ENCODE results near the gene GRXCR2.

GRXCR2 gene

DNA sequence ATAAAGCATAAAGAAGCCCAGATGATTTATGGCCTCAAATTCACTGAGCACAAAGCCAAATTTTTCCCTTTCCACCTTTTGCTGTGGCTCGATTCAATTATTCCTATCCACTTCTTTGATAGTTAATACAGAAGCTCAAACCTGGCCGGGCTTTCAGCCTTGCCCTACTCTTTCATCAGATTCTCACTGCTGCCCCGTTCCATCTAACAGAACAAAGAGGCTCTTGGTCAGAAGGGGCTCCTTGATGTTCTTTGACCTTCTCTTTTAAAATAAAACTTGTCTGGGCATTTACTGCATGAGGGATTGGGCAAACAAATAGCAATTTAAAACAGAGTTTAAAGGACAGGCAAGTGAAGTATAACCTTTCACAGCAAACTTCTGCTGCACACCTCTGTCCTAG lies 9.8 kb downstream of the GRXCR2 start:
- TF ChIP-seq CSDC2 (CRISPR knock-in tag; IDR thresholded peaks at IDR 0.05) (no peak), ZNF565 (CRISPR knock-in tag; conservative IDR thresholded peaks at IDR 0.05; ENCODE audit: low read depth) (no peak), ZNF8 (CRISPR knock-in tag; IDR thresholded peaks at IDR 0.05) (no peak), BACH2 (CRISPR knock-in tag; IDR thresholded peaks at IDR 0.05; ENCODE audit: borderline replicate concordance) (no peak), RARB (CRISPR knock-in tag; IDR thresholded peaks at IDR 0.05) (no peak), PPARA (CRISPR knock-in tag; IDR thresholded peaks at IDR 0.05; ENCODE audit: borderline replicate concordance) (no peak), ESRRG (CRISPR knock-in tag; IDR thresholded peaks at IDR 0.05) (no peak), ZNF70 (CRISPR knock-in tag; IDR thresholded peaks at IDR 0.05) (no peak), ZFP30 (CRISPR knock-in tag; IDR thresholded peaks at IDR 0.05) (no peak), PATZ1 (CRISPR knock-in tag; IDR thresholded peaks at IDR 0.05; ENCODE audit: borderline replicate concordance) (no peak), GLIS3 (CRISPR knock-in tag; IDR thresholded peaks at IDR 0.05) (no peak), TSHZ2 (CRISPR knock-in tag; IDR thresholded peaks at IDR 0.05) (no peak), ARNTL (CRISPR knock-in tag; IDR thresholded peaks at IDR 0.05; ENCODE audit: borderline replicate concordance, low read depth) (no peak), TOX (CRISPR knock-in tag; IDR thresholded peaks at IDR 0.05; ENCODE audit: borderline replicate concordance) (no peak), SNAI2 (CRISPR knock-in tag; IDR thresholded peaks at IDR 0.05) (no peak), TCF4 (CRISPR knock-in tag; IDR thresholded peaks at IDR 0.05; ENCODE audit: borderline replicate concordance) (no peak), ISL1 (CRISPR knock-in tag; IDR thresholded peaks at IDR 0.05) (no peak)
- TF ChIP-seq, protein P1, sequence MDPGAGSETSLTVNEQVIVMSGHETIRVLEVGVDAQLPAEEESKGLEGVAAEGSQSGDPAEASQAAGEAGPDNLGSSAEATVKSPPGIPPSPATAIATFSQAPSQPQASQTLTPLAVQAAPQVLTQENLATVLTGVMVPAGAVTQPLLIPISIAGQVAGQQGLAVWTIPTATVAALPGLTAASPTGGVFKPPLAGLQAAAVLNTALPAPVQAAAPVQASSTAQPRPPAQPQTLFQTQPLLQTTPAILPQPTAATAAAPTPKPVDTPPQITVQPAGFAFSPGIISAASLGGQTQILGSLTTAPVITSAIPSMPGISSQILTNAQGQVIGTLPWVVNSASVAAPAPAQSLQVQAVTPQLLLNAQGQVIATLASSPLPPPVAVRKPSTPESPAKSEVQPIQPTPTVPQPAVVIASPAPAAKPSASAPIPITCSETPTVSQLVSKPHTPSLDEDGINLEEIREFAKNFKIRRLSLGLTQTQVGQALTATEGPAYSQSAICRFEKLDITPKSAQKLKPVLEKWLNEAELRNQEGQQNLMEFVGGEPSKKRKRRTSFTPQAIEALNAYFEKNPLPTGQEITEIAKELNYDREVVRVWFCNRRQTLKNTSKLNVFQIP (CRISPR knock-in tag; IDR thresholded peaks at IDR 0.05; ENCODE audit: borderline replicate concordance, low read depth): no peak
- TF ChIP-seq, protein P2, sequence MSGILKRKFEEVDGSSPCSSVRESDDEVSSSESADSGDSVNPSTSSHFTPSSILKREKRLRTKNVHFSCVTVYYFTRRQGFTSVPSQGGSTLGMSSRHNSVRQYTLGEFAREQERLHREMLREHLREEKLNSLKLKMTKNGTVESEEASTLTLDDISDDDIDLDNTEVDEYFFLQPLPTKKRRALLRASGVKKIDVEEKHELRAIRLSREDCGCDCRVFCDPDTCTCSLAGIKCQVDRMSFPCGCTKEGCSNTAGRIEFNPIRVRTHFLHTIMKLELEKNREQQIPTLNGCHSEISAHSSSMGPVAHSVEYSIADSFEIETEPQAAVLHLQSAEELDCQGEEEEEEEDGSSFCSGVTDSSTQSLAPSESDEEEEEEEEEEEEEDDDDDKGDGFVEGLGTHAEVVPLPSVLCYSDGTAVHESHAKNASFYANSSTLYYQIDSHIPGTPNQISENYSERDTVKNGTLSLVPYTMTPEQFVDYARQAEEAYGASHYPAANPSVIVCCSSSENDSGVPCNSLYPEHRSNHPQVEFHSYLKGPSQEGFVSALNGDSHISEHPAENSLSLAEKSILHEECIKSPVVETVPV (CRISPR knock-in tag; IDR thresholded peaks at IDR 0.05): no peak
- TF ChIP-seq, protein P3, sequence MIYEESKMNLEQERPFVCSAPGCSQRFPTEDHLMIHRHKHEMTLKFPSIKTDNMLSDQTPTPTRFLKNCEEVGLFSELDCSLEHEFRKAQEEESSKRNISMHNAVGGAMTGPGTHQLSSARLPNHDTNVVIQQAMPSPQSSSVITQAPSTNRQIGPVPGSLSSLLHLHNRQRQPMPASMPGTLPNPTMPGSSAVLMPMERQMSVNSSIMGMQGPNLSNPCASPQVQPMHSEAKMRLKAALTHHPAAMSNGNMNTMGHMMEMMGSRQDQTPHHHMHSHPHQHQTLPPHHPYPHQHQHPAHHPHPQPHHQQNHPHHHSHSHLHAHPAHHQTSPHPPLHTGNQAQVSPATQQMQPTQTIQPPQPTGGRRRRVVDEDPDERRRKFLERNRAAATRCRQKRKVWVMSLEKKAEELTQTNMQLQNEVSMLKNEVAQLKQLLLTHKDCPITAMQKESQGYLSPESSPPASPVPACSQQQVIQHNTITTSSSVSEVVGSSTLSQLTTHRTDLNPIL (CRISPR knock-in tag; IDR thresholded peaks at IDR 0.05; ENCODE audit: low read depth): no peak
- ATAC-seq: no peak

DNA sequence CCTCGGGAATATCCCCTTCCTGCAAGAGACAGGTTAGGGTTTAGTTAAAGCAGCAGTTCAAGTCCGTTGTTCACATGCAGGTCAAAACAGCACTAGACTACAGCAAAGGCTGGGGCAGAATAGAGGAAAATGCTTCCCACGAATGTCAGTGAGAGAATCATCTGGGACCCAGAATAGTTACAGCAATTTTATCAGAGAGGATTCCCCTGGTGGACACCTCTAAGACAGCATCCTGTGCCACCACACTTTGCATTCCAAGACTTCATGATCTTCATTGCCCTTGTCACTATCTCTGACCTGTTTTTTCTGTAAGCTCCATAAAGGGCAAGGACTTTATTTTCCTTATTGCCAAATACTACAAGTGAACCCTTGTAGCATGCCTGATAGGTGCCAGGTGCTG lies 12.9 kb downstream of the GRXCR2 start:
- ATAC-seq: peak; percentile 67
- TF ChIP-seq ZFP3 (CRISPR knock-in tag; IDR thresholded peaks at IDR 0.05) (no peak), TOX (CRISPR knock-in tag; IDR thresholded peaks at IDR 0.05; ENCODE audit: borderline replicate concordance) (no peak), GLIS3 (CRISPR knock-in tag; IDR thresholded peaks at IDR 0.05) (no peak), TSHZ2 (CRISPR knock-in tag; IDR thresholded peaks at IDR 0.05) (no peak), PATZ1 (CRISPR knock-in tag; IDR thresholded peaks at IDR 0.05; ENCODE audit: borderline replicate concordance) (no peak), CSDC2 (CRISPR knock-in tag; IDR thresholded peaks at IDR 0.05) (no peak), ISL1 (CRISPR knock-in tag; IDR thresholded peaks at IDR 0.05) (no peak), BACH2 (CRISPR knock-in tag; IDR thresholded peaks at IDR 0.05; ENCODE audit: borderline replicate concordance) (no peak), PPARA (CRISPR knock-in tag; IDR thresholded peaks at IDR 0.05; ENCODE audit: borderline replicate concordance) (no peak), TCF4 (CRISPR knock-in tag; IDR thresholded peaks at IDR 0.05; ENCODE audit: borderline replicate concordance) (no peak)
- TF ChIP-seq, protein P2 (CRISPR knock-in tag; IDR thresholded peaks at IDR 0.05): no peak
- TF ChIP-seq, protein P1 (CRISPR knock-in tag; IDR thresholded peaks at IDR 0.05; ENCODE audit: borderline replicate concordance, low read depth): no peak

Measured in SK-N-SH treated with all-trans-retinoic acid at 6 μM for 48 hours (cell line).